Measurements from ENCODE around the gene HNRNPL. TPM values are rescaled to one million over a fixed set of nuclear protein-coding genes. Genes with fewer than 3 reads are reported as not detected.
A peak's percentile ranks its signal among the peaks of the same experiment; 100 is the strongest.

The HNRNPL gene
- total and polyA plus RNA-seq, 2 donors (not counting 1 experiment from before 2014, with no cell fraction given): 292 to 418 TPM

DNA sequence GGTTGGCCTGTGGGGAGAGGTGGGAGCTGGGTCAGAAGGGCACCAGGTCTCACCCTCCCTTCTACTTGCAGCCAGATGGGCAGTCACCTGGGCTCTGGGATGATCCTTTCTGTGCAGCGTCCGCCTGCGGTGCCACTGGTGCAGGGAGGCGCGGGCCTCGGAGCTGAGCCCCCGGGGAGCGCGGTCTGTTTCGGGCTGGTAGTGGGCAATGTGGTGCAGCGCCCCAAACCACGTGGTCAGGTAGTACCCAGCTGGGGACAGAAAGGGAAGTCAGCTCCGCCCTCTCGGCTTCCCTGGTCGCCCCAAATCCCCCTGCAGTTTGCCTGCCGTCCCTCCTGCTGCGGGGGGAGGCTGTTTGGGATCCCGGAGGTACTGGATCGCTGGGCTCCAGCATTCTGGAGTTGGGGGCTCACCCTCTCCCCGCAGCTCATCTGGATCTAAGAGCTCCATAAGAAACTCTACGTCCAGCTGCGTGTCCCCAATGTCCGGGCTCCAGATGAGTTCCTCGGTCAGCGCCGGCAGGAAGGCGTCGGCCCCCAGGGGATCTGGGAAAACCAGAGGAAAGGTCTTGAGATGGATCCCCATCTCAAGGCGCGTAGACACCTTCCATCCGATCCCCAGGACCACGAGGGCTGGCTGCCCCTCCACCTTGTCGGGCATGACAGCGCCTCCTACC lies 19.5 kb upstream of the HNRNPL start:
- Histone ChIP-seq H3K27me3 (replicated peaks in 1 of 4; ENCODE audit: control extremely low read depth in 1 of 4, control insufficient read depth in 3 of 4, insufficient read depth in 4 of 4, low read length in 3 of 4) (no peaks in the 10 kb centered on the region), H3K4me3 (ENCODE audit: control extremely low read depth in 1 of 5, extremely low read depth in 1 of 5, insufficient read depth in 1 of 5, low read depth in 2 of 5, low read length in 4 of 5) (peak overlapping the region; percentile 70 to 97 (median 86)), H3K9ac (ENCODE audit: low read length) (peak overlapping the region; percentile 91), H3K9me3 (ENCODE audit: control extremely low read depth in 1 of 3, control insufficient read depth in 2 of 3, insufficient read depth in 1 of 3, low read length in 2 of 3) (peaks cover 0 to 6% (median 0%) of the 10 kb centered on the region in 3 donors), H2AFZ (ENCODE audit: insufficient read depth, low read depth, low read length, poor library complexity, severe bottlenecking) (peak overlapping the region; percentile 80), H3K27ac (ENCODE audit: low read length in 2 of 2) (peak overlapping the region; percentile 72 to 76), H4K20me1 (ENCODE audit: control insufficient read depth, insufficient read depth, low read length, poor library complexity, severe bottlenecking) (no peaks in the 10 kb centered on the region), H3K4me1 (ENCODE audit: control insufficient read depth in 2 of 2, insufficient read depth in 2 of 2, low read length in 2 of 2) (peaks cover 47 to 61% of the 10 kb centered on the region in 2 donors), H3K4me2 (replicated peaks; ENCODE audit: low read depth, low read length, poor library complexity, severe bottlenecking) (peak overlapping the region; percentile 99), H3K79me2 (ENCODE audit: control insufficient read depth, insufficient read depth, low read length) (peaks cover 20% of the 10 kb centered on the region), H3K36me3 (replicated peaks in 1 of 2; ENCODE audit: control extremely low read depth in 1 of 2, control insufficient read depth in 1 of 2, extremely low read depth in 1 of 2, insufficient read depth in 2 of 2, low read length in 1 of 2) (peaks cover 0 to 7% of the 10 kb centered on the region in 2 experiments)
- Mint-ChIP-seq H3K9me3 (ENCODE audit: insufficient read depth) (no peaks in the 10 kb centered on the region), H3K27me3 (no peaks in the 10 kb centered on the region), H3K4me1 (peaks cover 61% of the 10 kb centered on the region), H3K27ac (peak overlapping the region; percentile 92), H3K4me3 (peak overlapping the region; percentile 95)
- peak; percentile 76 for DNase-seq
- WGBS (ENCODE audit: insufficient coverage): 3% methylated on average over 34 of the region's 34 CpGs
- intact Hi-C loops (cut with micrococcal nuclease): loop anchor here (1.0 to 10.0 kb wide), 7 partner anchors 18 to 536 kb away; partner anchors contain the start of genes ECH1, FAM98C, NFKBIB and SIRT2
- ChIA-PET CTCF (interaction anchor here (0.6 to 4.2 kb wide), 23 partner anchors 8 to 222 kb away, joined by 3 to 42 read pairs (median 7); partner anchors contain the start of genes ACTN4, ECH1, MRPS12 and NFKBIB), POLR2A (interaction anchor here (0.6 to 10.3 kb wide), 14 partner anchors 9 to 134 kb away, joined by 3 to 237 read pairs (median 4); partner anchors contain the start of genes ECH1, HNRNPL, MRPS12 and RINL)
- TF ChIP-seq EZH2 (IDR thresholded peaks at IDR 0.05; ENCODE audit: borderline replicate concordance, insufficient read depth, low read depth, low read length, poor library complexity, severe bottlenecking): no peak
- TF ChIP-seq, protein P1, sequence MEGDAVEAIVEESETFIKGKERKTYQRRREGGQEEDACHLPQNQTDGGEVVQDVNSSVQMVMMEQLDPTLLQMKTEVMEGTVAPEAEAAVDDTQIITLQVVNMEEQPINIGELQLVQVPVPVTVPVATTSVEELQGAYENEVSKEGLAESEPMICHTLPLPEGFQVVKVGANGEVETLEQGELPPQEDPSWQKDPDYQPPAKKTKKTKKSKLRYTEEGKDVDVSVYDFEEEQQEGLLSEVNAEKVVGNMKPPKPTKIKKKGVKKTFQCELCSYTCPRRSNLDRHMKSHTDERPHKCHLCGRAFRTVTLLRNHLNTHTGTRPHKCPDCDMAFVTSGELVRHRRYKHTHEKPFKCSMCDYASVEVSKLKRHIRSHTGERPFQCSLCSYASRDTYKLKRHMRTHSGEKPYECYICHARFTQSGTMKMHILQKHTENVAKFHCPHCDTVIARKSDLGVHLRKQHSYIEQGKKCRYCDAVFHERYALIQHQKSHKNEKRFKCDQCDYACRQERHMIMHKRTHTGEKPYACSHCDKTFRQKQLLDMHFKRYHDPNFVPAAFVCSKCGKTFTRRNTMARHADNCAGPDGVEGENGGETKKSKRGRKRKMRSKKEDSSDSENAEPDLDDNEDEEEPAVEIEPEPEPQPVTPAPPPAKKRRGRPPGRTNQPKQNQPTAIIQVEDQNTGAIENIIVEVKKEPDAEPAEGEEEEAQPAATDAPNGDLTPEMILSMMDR (IDR thresholded peaks at IDR 0.05): no peak
- peak; percentile 34 for ATAC-seq (ENCODE audit: low read depth)
